B cell (primary cell): ENCODE results near the gene GOLGA6L25. TPM values are rescaled to one million over a fixed set of nuclear protein-coding genes. Genes with fewer than 3 reads are reported as not detected.
"Not testable (repeated sequence)": the region's sequence is repeated elsewhere in the genome, so short reads cannot be mapped to it uniquely, and the experiment has no call there.

Source experiments
- ATAC-seq: fragments of 200-7000 bp; cut with Tn5 transposase; one replicate; pipeline ENCODE4 v1.10.0; 2021; ENCODE audit warnings: low read depth, mild to moderate bottlenecking, moderate number of reproducible peaks, moderate library complexity
- CTCF ChIA-PET: fragments of 350-600 bp; sonication (Branson Sonifier 250); formaldehyde crosslinking; loops from one replicate; lab custom pipeline; 2021; ENCODE audit warnings: antibody characterized with exemption, inconsistent platforms; lab: Charles Lee
- POLR2A ChIA-PET: fragments of 350-600 bp; sonication (Branson Sonifier 250); formaldehyde crosslinking; loops from one replicate; lab custom pipeline; 2021; ENCODE audit warnings: antibody characterized with exemption; lab: Charles Lee
- DNase-seq: peaks from one replicate; pipeline ENCODE4 v3.0.0; 2013
- H2AFZ ChIP-seq: 2 replicates; pipeline ENCODE4 v1.6.1; 2012; ENCODE audit warnings: mild to moderate bottlenecking, low read depth, low read length; ENCODE audit not compliant: insufficient read depth, poor library complexity, severe bottlenecking
- H3K27ac ChIP-seq, 2 donors: 1 replicate in 1 of 2; 2 replicates in 1 of 2; pipeline ENCODE4 v1.5.1; 2012 to 2013; ENCODE audit warnings: low read length in 2 of 2, mild to moderate bottlenecking in 2 of 2, moderate library complexity in 1 of 2
- H3K27me3 ChIP-seq, 4 experiments: fragments of 200-600 bp in 1 of 4; sonication (generic) in 1 of 4; replicated peaks in 1 of 4; 1 replicate in 2 of 4; 2 replicates in 2 of 4; pipeline versions ENCODE4 v1.6.1 to v1.7.0; 2013 to 2016; ENCODE audit warnings: low read length in 3 of 4, mild to moderate bottlenecking in 2 of 4, mixed read lengths in 1 of 4, moderate library complexity in 1 of 4; ENCODE audit not compliant: insufficient read depth in 4 of 4, control insufficient read depth in 3 of 4; ENCODE audit errors: control extremely low read depth in 1 of 4
- H3K36me3 ChIP-seq, 2 experiments: replicated peaks in 1 of 2; 1 replicate in 1 of 2; 2 replicates in 1 of 2; pipeline versions ENCODE4 v1.6.1 to v1.7.1; 2013; ENCODE audit warnings: low read length in 1 of 2; ENCODE audit not compliant: insufficient read depth in 2 of 2, control insufficient read depth in 1 of 2; ENCODE audit errors: control extremely low read depth in 1 of 2, extremely low read depth in 1 of 2
- H3K4me1 ChIP-seq, 2 donors: fragments of 200-600 bp in 1 of 2; sonication (generic) in 1 of 2; 1 replicate in 1 of 2; 2 replicates in 1 of 2; pipeline versions ENCODE4 v1.5.1 to v1.6.1; 2013 to 2017; ENCODE audit warnings: low read length in 2 of 2; ENCODE audit not compliant: control insufficient read depth in 2 of 2, insufficient read depth in 2 of 2
- H3K4me2 ChIP-seq: replicated peaks from 2 replicates; pipeline ENCODE3; 2012; ENCODE audit warnings: mild to moderate bottlenecking, low read depth, low read length; ENCODE audit not compliant: poor library complexity, severe bottlenecking
- H3K4me3 ChIP-seq, 5 experiments: fragments of 200-600 bp in 1 of 5; sonication (generic) in 1 of 5; 1 replicate in 3 of 5; 2 replicates in 2 of 5; pipeline versions ENCODE4 v1.5.1 to v1.7.0; 2011 to 2016; ENCODE audit warnings: low read length in 4 of 5, mild to moderate bottlenecking in 4 of 5, low read depth in 2 of 5, control low read depth in 1 of 5, moderate library complexity in 1 of 5; ENCODE audit not compliant: insufficient read depth in 1 of 5; ENCODE audit errors: control extremely low read depth in 1 of 5, extremely low read depth in 1 of 5
- H3K79me2 ChIP-seq: fragments of 200-600 bp; sonication (generic); one replicate; pipeline ENCODE4 v1.6.0; 2016; ENCODE audit warnings: low read length; ENCODE audit not compliant: control insufficient read depth, insufficient read depth
- H3K9ac ChIP-seq: fragments of 200-600 bp; sonication (generic); 2 replicates; pipeline ENCODE4 v1.6.1; 2017; ENCODE audit warnings: mild to moderate bottlenecking, low read length, moderate library complexity
- H3K9me3 ChIP-seq, 3 donors: one replicate each; pipeline versions ENCODE4 v1.6.1 to v1.7.1; 2013; ENCODE audit warnings: low read length in 2 of 3; ENCODE audit not compliant: control insufficient read depth in 2 of 3, insufficient read depth in 1 of 3; ENCODE audit errors: control extremely low read depth in 1 of 3
- H4K20me1 ChIP-seq: 2 replicates; pipeline ENCODE4 v1.6.0; 2012; ENCODE audit warnings: mild to moderate bottlenecking, low read length; ENCODE audit not compliant: insufficient read depth, control insufficient read depth, poor library complexity, severe bottlenecking
- H3K27ac Mint-ChIP-seq: one replicate; pipeline ENCODE4 v1.8.0; 2021; ENCODE audit warnings: mixed read lengths
- H3K27me3 Mint-ChIP-seq: one replicate; pipeline ENCODE4 v1.8.0; 2021; ENCODE audit warnings: mixed read lengths
- H3K4me1 Mint-ChIP-seq: one replicate; pipeline ENCODE4 v1.8.0; 2021; ENCODE audit warnings: mixed read lengths
- H3K4me3 Mint-ChIP-seq: one replicate; pipeline ENCODE4 v1.8.0; 2021; ENCODE audit warnings: mixed read lengths
- H3K9me3 Mint-ChIP-seq: one replicate; pipeline ENCODE4 v1.8.0; 2022; ENCODE audit warnings: mixed read lengths; ENCODE audit not compliant: insufficient read depth
- WGBS: methylation state at CpG from one replicate; pipeline ENCODE4 v1.1.5; 2013; ENCODE audit warnings: missing lambda C conversion rate; ENCODE audit not compliant: insufficient coverage; 5-methylcytosine and 5-hydroxymethylcytosine counted together
- intact Hi-C: fragments of 100-400 bp; cut with micrococcal nuclease; formaldehyde crosslinking; loops from one replicate; pipeline ENCODE4 v1.10.0; 2022
- polyA plus RNA-seq: library from polyadenylated mRNA; depleted of rRNA; stranded (reverse); fragments of >200 nt; gene quantifications from 2 replicates; pipeline ENCODE4 v1.2.3, GENCODE V29; 2012
- total RNA-seq, 2 donors: library from RNA; stranded (reverse); fragments of 120-200 nt in 1 of 2; gene quantifications; 1 replicate in 1 of 2; 2 replicates in 1 of 2; pipeline versions ENCODE4 v1.2.3 to v1.2.4, GENCODE V29; 2013 to 2022

The GOLGA6L25 gene
- total and polyA plus RNA-seq, 2 donors (not counting 1 experiment from before 2014, with no cell fraction given) = not detected

- no CpG with 5 or more reads among the region's 3 CpGs for WGBS
- H3K9me3 Mint-ChIP-seq, CTCF ChIA-PET: not testable (repeated sequence)
Measured at GRCh38 chr15:28592395-28592794, 39.0 kb downstream of the GOLGA6L25 start.

GRCh38 chr15:28593424-28594129, 40.2 kb downstream of the GOLGA6L25 start:
- ATAC-seq, DNase-seq, H3K9me3 Mint-ChIP-seq, H2AFZ ChIP-seq, H3K4me2 ChIP-seq, CTCF ChIA-PET, intact Hi-C loops, H3K27ac Mint-ChIP-seq, H3K9ac ChIP-seq, H3K79me2 ChIP-seq, H3K4me1 ChIP-seq, H3K27ac ChIP-seq, H3K27me3 ChIP-seq, H3K36me3 ChIP-seq, H3K9me3 ChIP-seq, H3K4me3 Mint-ChIP-seq, H3K27me3 Mint-ChIP-seq, H4K20me1 ChIP-seq, H3K4me1 Mint-ChIP-seq, H3K4me3 ChIP-seq, POLR2A ChIA-PET: not testable (repeated sequence)
- WGBS = no CpG with 5 or more reads among the region's 5 CpGs

More at GRCh38 chr15:28592395-28592794, 39.0 kb downstream of the GOLGA6L25 start:
- H3K27ac Mint-ChIP-seq, POLR2A ChIA-PET, H3K79me2 ChIP-seq, intact Hi-C loops, H3K36me3 ChIP-seq, H3K4me2 ChIP-seq, H3K4me3 Mint-ChIP-seq, H3K9me3 ChIP-seq, H4K20me1 ChIP-seq, H3K4me1 ChIP-seq, H3K4me1 Mint-ChIP-seq, H3K27me3 Mint-ChIP-seq, H3K27ac ChIP-seq, H3K27me3 ChIP-seq, H2AFZ ChIP-seq, H3K4me3 ChIP-seq, DNase-seq, H3K9ac ChIP-seq, ATAC-seq: not testable (repeated sequence)

- DNase-seq, H3K27me3 Mint-ChIP-seq, H3K4me2 ChIP-seq, H3K4me1 ChIP-seq, H3K27ac Mint-ChIP-seq, H3K9ac ChIP-seq, H4K20me1 ChIP-seq, H2AFZ ChIP-seq, ATAC-seq, H3K27ac ChIP-seq, H3K27me3 ChIP-seq, H3K4me1 Mint-ChIP-seq, H3K9me3 ChIP-seq, POLR2A ChIA-PET, intact Hi-C loops, H3K36me3 ChIP-seq, H3K79me2 ChIP-seq, H3K9me3 Mint-ChIP-seq, H3K4me3 Mint-ChIP-seq, CTCF ChIA-PET, H3K4me3 ChIP-seq: not testable (repeated sequence)
- no CpG with 5 or more reads among the region's 10 CpGs for WGBS
Measured at GRCh38 chr15:28597471-28597870, 44.1 kb downstream of the GOLGA6L25 start.

- H3K4me1 ChIP-seq, H3K9me3 Mint-ChIP-seq, H3K27ac ChIP-seq, H3K27me3 ChIP-seq, H3K27ac Mint-ChIP-seq, H3K4me1 Mint-ChIP-seq, POLR2A ChIA-PET, H3K4me3 Mint-ChIP-seq, intact Hi-C loops, H4K20me1 ChIP-seq, DNase-seq, H3K4me2 ChIP-seq, H3K27me3 Mint-ChIP-seq, H3K9me3 ChIP-seq, H3K4me3 ChIP-seq, H3K36me3 ChIP-seq, H2AFZ ChIP-seq, CTCF ChIA-PET, ATAC-seq, H3K9ac ChIP-seq, H3K79me2 ChIP-seq: not testable (repeated sequence)
- no CpG with 5 or more reads among the region's 8 CpGs for WGBS
Measured at GRCh38 chr15:28598209-28598608, 44.8 kb downstream of the GOLGA6L25 start.
